ENCODE results near the gene PDLIM1.

PDLIM1 gene

DNA sequence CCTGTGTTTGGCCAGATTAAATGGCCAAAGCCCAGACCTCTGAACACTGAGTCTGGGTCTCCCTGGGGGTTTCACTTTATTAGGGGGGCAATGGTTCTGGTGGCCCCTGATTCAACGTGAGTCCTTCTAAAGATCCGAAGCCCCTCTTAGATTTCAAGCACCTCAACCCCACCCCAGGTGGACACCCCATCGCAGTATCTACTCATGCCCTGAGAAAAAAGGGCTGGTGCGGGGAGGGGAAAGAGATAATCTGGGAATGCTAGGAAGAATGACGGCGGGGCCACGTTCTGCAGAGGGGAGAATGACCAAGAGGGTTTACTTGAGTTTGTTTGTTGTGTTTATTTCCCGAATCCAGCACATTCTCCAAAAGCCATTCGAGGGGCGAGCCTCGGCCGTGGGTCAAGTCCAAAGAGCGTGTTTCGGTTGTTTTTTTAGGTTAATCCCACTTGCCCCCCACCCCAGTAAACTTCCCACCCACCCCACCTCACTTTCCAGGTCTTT lies 832 bp downstream of the PDLIM1 start:
- TF ChIP-seq, protein P1, sequence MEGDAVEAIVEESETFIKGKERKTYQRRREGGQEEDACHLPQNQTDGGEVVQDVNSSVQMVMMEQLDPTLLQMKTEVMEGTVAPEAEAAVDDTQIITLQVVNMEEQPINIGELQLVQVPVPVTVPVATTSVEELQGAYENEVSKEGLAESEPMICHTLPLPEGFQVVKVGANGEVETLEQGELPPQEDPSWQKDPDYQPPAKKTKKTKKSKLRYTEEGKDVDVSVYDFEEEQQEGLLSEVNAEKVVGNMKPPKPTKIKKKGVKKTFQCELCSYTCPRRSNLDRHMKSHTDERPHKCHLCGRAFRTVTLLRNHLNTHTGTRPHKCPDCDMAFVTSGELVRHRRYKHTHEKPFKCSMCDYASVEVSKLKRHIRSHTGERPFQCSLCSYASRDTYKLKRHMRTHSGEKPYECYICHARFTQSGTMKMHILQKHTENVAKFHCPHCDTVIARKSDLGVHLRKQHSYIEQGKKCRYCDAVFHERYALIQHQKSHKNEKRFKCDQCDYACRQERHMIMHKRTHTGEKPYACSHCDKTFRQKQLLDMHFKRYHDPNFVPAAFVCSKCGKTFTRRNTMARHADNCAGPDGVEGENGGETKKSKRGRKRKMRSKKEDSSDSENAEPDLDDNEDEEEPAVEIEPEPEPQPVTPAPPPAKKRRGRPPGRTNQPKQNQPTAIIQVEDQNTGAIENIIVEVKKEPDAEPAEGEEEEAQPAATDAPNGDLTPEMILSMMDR (IDR thresholded peaks at IDR 0.05), result no peak
- no peak for DNase-seq
- Mint-ChIP-seq H3K27me3 (ENCODE audit: low read depth, poor library complexity) (peaks cover 9% of the 10 kb centered on the region), H3K36me3 (ENCODE audit: low read depth) (no peaks in the 10 kb centered on the region), H3K4me3 (peak overlapping the region; percentile 94), H3K27ac (peak overlapping the region; percentile 58), H3K4me1 (peaks cover 75% of the 10 kb centered on the region), H3K9me3 (no peaks in the 10 kb centered on the region)

GRCh38 chr10:95289003-95289920 lies 1.5 kb downstream of the PDLIM1 start:
- no peaks in the 10 kb centered on the region for H3K36me3 Mint-ChIP-seq (ENCODE audit: low read depth)
- DNase-seq, result no peak

DNA sequence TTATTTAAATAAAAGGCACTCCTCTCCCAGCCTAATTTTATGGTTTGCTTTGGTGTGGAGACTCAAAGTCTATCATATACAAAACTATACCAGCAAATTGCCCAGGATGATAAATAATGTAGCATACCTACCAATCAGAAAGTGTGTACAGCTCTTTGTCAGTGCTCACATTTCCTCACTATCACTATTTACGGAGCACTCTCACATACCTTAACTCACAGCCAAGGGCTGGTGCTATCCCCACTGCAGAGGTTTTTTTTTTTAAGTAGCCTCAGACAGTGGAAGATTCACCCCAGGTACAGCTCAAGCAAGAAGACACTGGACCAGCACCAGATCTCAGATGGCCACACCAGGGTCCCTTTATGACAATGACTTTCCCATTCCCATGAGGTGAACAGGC lies 2.5 kb downstream of the PDLIM1 start:
- Mint-ChIP-seq H3K27me3 (ENCODE audit: low read depth, poor library complexity) (peaks cover 9% of the 10 kb centered on the region), H3K4me3 (peak overlapping the region; percentile 68), H3K9me3 (no peaks in the 10 kb centered on the region), H3K36me3 (ENCODE audit: low read depth) (no peaks in the 10 kb centered on the region), H3K27ac (no peak overlapping the region), H3K4me1 (peaks cover 63% of the 10 kb centered on the region)
- TF ChIP-seq, protein P1 (IDR thresholded peaks at IDR 0.05), result no peak
- DNase-seq, result no peak

More at GRCh38 chr10:95289003-95289920, 1.5 kb downstream of the PDLIM1 start:
- TF ChIP-seq, protein P1 (IDR thresholded peaks at IDR 0.05), result no peak
- H3K4me3 Mint-ChIP-seq, result peak overlapping the region; percentile 94
- H3K9me3 Mint-ChIP-seq, result no peaks in the 10 kb centered on the region
- H3K27me3 Mint-ChIP-seq (ENCODE audit: low read depth, poor library complexity), result peaks cover 9% of the 10 kb centered on the region
- peaks cover 72% of the 10 kb centered on the region for H3K4me1 Mint-ChIP-seq
- no peak overlapping the region for H3K27ac Mint-ChIP-seq

- H3K27ac Mint-ChIP-seq, result no peak overlapping the region
These were observed 3.5 kb downstream of the PDLIM1 start for GRCh38 chr10:95287281-95287680.

DNA sequence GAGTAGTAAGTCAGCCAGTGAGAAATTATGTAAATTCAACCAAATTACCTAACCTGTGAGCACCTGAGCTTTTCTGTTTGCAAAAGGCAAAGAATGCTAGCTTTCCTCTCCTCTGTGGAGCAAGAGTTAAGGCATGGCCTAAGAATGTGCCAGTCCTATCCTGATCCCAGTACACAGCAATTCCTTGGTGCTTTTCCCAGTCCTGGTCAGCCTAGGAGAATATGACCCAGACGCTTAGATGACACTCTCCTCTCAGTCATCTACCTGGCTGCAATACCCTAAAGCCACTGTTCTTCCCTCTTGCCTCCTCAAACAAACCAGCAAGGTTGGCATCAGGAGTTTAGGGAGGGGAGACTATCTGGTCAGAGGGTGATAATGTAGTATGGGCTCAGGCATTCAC lies 4.1 kb downstream of the PDLIM1 start:
- Mint-ChIP-seq H3K4me1 (peaks cover 48% of the 10 kb centered on the region), H3K4me3 (no peak overlapping the region), H3K27ac (no peak overlapping the region)

More at GRCh38 chr10:95287281-95287680, 3.5 kb downstream of the PDLIM1 start:
- DNase-seq, result no peak
- TF ChIP-seq, protein P1 (IDR thresholded peaks at IDR 0.05), result no peak
- Mint-ChIP-seq H3K4me3 (peak overlapping the region; percentile 50), H3K4me1 (peaks cover 54% of the 10 kb centered on the region), H3K9me3 (no peaks in the 10 kb centered on the region), H3K36me3 (ENCODE audit: low read depth) (no peaks in the 10 kb centered on the region), H3K27me3 (ENCODE audit: low read depth, poor library complexity) (peaks cover 9% of the 10 kb centered on the region)

More for the DNA sequence above, 4.1 kb downstream of the PDLIM1 start:
- Mint-ChIP-seq H3K9me3 (no peaks in the 10 kb centered on the region), H3K27me3 (ENCODE audit: low read depth, poor library complexity) (peaks cover 9% of the 10 kb centered on the region), H3K36me3 (ENCODE audit: low read depth) (no peaks in the 10 kb centered on the region)
- TF ChIP-seq, protein P1 (IDR thresholded peaks at IDR 0.05), result no peak
- no peak for DNase-seq

All from nephron progenitor cell (in vitro differentiated cells).